LNCAP (cell line): Measurements from ENCODE around the gene ANKMY2.

Source experiments
- CTCF ChIP-seq: fragments of 450-650 bp; IDR thresholded peaks from 2 replicates; pipeline ENCODE4 v1.5.1; 2017; ENCODE audit warnings: mild to moderate bottlenecking

The ANKMY2 gene

DNA sequence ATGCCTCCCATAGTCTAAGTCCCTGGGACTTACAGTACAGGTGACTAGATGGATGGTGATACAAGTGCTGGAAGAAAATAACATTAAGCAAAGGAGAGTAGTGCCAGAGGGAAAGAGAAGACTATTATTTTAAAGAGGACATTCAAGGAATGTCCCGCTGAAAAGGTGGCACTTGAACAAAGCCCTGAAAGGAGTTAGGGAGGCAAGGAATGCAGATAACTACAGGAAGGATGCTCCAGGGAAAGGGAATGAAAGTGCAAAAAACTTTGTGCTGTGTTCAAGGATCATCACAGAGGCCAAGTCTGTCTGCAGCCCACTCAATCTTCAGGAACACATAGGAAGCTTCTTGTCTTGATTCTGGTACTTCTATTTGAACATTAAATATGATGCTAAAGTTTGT is 14.9 kb downstream of the ANKMY2 start:
- no peak for TF ChIP-seq CTCF

DNA sequence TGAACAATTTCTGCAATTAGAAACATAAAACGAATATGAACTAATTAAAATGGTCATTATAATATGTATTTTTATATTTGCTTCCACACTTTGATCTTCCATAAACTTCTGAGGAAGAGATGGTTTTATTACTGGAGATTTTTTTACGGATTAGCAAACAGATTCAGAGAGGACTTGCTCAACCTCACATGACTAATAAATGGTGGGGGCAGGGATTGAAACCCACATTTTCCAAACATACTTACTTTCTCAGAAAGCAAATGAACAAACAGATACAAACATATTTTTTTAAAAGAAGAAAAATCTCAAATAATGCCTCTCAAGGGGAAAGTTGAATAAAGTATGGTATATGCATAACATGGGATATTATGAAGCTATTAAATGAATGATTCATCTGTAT is 18.3 kb downstream of the ANKMY2 start:
- TF ChIP-seq CTCF: no peak

GRCh38 chr7:16626388-16626787 is 19.2 kb downstream of the ANKMY2 start:
- no peak for TF ChIP-seq CTCF

- no peak for TF ChIP-seq CTCF
Measured at GRCh38 chr7:16619979-16620408, 25.6 kb downstream of the ANKMY2 start.

DNA sequence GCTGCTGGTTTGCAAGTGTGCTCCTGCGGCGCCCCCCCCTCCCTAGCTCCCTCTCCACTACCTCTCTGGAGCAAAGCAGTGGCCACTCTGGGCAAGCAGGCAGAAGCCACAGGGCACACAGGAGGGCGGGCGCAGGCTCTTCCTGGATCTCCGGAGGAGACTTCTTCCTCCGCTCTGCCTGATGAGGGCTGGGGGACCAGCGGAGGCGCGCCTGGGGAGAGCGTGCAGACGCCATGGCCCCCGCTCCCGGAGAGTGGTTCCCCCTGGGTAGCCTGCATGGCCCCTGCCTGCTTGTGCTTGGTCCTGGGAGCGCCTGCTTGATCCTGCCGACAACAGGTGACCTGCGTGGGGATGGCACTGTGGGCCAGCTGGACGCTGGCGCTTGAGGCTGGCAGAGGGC is 29.0 kb downstream of the ANKMY2 start:
- no peak for TF ChIP-seq CTCF

DNA sequence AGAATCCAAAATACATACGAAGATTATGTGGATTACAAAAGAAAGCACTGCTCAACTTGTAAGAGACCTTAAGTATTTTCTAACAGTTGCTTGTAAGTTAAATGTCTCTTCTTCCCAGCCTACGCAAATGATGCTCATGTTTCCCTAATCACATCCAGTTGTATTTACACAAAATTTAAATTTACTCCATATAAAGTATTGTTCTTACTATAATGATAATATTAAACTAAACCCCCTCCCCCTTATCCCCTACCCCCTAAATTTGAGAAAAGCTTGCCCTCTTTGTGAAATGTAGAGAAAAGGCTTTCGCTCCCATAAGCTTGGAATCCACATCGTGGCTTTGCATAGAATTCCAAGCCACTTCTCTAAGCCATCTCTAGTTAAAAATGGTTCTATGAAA is 29.4 kb downstream of the ANKMY2 start:
- no peak for TF ChIP-seq CTCF

DNA sequence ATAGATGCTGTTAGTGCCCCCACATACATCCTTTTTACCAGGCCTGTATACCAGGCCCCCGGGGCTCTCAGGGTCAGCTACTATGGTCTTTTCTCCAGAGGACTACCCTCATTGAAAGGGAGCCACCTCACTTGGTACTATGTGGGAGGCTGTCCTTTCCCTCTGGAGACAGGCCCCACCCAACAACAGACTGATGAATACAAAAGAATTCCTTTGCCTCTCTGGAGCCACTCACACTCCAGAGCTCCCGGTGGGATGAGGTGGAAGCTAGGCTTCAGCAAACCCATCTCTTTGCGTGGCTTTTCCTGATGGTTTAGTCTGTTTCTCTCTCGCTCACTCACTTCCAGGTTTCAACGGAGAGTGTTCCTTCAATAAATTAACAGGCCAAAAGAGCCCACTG is 30.3 kb downstream of the ANKMY2 start:
- TF ChIP-seq CTCF: no peak

GRCh38 chr7:16611711-16612110 is 33.8 kb downstream of the ANKMY2 start:
- TF ChIP-seq CTCF: no peak
